CD14-positive monocyte (primary cell): Measurements from ENCODE around the gene LORICRIN. TPM values are rescaled to one million over a fixed set of nuclear protein-coding genes. Genes with fewer than 3 reads are reported as not detected.

Source experiments
- DNase-seq, 3 donors: peaks; one replicate each; pipeline ENCODE4 v3.0.0-alpha.2; 2011 to 2022
- H2AFZ ChIP-seq: 2 replicates; pipeline ENCODE4 v1.6.0; 2012; ENCODE audit warnings: mild to moderate bottlenecking, low read depth, low read length, inconsistent platforms; ENCODE audit not compliant: insufficient read depth, poor library complexity, severe bottlenecking
- H3K27ac ChIP-seq, 2 donors: 1 replicate in 1 of 2; 2 replicates in 1 of 2; pipeline ENCODE4 v1.5.1; 2012 to 2013; ENCODE audit warnings: low read length in 2 of 2, control low read depth in 1 of 2, inconsistent platforms in 1 of 2, low read depth in 1 of 2, mild to moderate bottlenecking in 1 of 2
- H3K27me3 ChIP-seq, 2 donors: one replicate each; pipeline versions ENCODE4 v1.6.0 to v1.6.1; 2011 to 2013; ENCODE audit warnings: low read length in 2 of 2; ENCODE audit not compliant: control insufficient read depth in 2 of 2, insufficient read depth in 2 of 2
- H3K36me3 ChIP-seq, 2 donors: replicated peaks in 1 of 2; 1 replicate in 1 of 2; 2 replicates in 1 of 2; pipeline versions ENCODE4 v1.5.1 to v1.6.1; 2012 to 2013; ENCODE audit warnings: low read length in 2 of 2, control low read depth in 1 of 2, inconsistent platforms in 1 of 2, mild to moderate bottlenecking in 1 of 2; ENCODE audit not compliant: insufficient read depth in 2 of 2, control insufficient read depth in 1 of 2
- H3K4me1 ChIP-seq, 2 donors: 1 replicate in 1 of 2; 2 replicates in 1 of 2; pipeline versions ENCODE4 v1.5.1 to v1.6.1; 2012 to 2013; ENCODE audit warnings: low read length in 2 of 2, control low read depth in 1 of 2, inconsistent platforms in 1 of 2, mild to moderate bottlenecking in 1 of 2, moderate library complexity in 1 of 2; ENCODE audit not compliant: insufficient read depth in 2 of 2, control insufficient read depth in 1 of 2
- H3K4me2 ChIP-seq: replicated peaks from 2 replicates; pipeline ENCODE3; 2012; ENCODE audit warnings: low read length, moderate library complexity, mild to moderate bottlenecking; ENCODE audit not compliant: poor library complexity, severe bottlenecking; ENCODE audit errors: extremely low read depth
- H3K4me3 ChIP-seq, 3 experiments: fragments of 200-600 bp in 1 of 3; sonication (generic) in 1 of 3; replicated peaks in 1 of 3; 1 replicate in 2 of 3; 2 replicates in 1 of 3; pipeline ENCODE4 v1.5.1; 2011 to 2013; ENCODE audit warnings: low read length in 3 of 3, mild to moderate bottlenecking in 3 of 3, control low read depth in 2 of 3, low read depth in 2 of 3, inconsistent platforms in 1 of 3, moderate library complexity in 1 of 3
- H3K79me2 ChIP-seq: 2 replicates; pipeline ENCODE4 v1.6.0; 2012; ENCODE audit warnings: mild to moderate bottlenecking, control low read depth, inconsistent platforms, low read length, moderate library complexity; ENCODE audit not compliant: insufficient read depth
- H3K9ac ChIP-seq: 2 replicates; pipeline ENCODE4 v1.6.0; 2017; ENCODE audit warnings: low read length, mild to moderate bottlenecking; ENCODE audit not compliant: insufficient read depth, poor library complexity, severe bottlenecking
- H3K9me3 ChIP-seq, 2 donors: replicated peaks in 1 of 2; 1 replicate in 1 of 2; 2 replicates in 1 of 2; pipeline versions ENCODE4 v1.5.1 to v1.6.1; 2012 to 2013; ENCODE audit warnings: low read length in 2 of 2, control low read depth in 1 of 2; ENCODE audit not compliant: control insufficient read depth in 1 of 2, insufficient read depth in 1 of 2
- H4K20me1 ChIP-seq: 2 replicates; pipeline ENCODE4 v1.6.0; 2012; ENCODE audit warnings: mild to moderate bottlenecking, low read length, control low read depth, moderate library complexity; ENCODE audit not compliant: insufficient read depth
- H3K27ac Mint-ChIP-seq, 7 donors: one replicate each; pipeline ENCODE4 v1.8.0; 2020; ENCODE audit warnings: mild to moderate bottlenecking in 7 of 7, mixed read lengths in 7 of 7, moderate library complexity in 6 of 7, inconsistent platforms in 2 of 7
- H3K27me3 Mint-ChIP-seq, 3 donors: one replicate each; pipeline ENCODE4 v1.8.0; 2021 to 2022; ENCODE audit warnings: low read depth in 3 of 3, mild to moderate bottlenecking in 3 of 3, mixed read lengths in 3 of 3, moderate library complexity in 3 of 3, inconsistent platforms in 1 of 3
- H3K36me3 Mint-ChIP-seq, 2 donors: one replicate each; pipeline ENCODE4 v1.8.0; 2020; ENCODE audit warnings: mixed read lengths in 2 of 2, inconsistent platforms in 1 of 2, mild to moderate bottlenecking in 1 of 2
- H3K4me1 Mint-ChIP-seq: one replicate; pipeline ENCODE4 v1.8.0; 2020; ENCODE audit warnings: mild to moderate bottlenecking, mixed read lengths
- H3K4me3 Mint-ChIP-seq, 2 donors: one replicate each; pipeline ENCODE4 v1.8.0; 2020; ENCODE audit warnings: mild to moderate bottlenecking in 2 of 2, mixed read lengths in 2 of 2, moderate library complexity in 1 of 2
- H3K9me3 Mint-ChIP-seq, 7 donors: one replicate each; pipeline ENCODE4 v1.8.0; 2020 to 2022; ENCODE audit warnings: mixed read lengths in 7 of 7, mild to moderate bottlenecking in 6 of 7, moderate library complexity in 6 of 7, inconsistent platforms in 2 of 7
- CTCF ChIP-seq: fragments of 200-600 bp; IDR thresholded peaks from one replicate; pipeline ENCODE4 v1.8.0; 2022; ENCODE audit warnings: antibody characterized with exemption, mild to moderate bottlenecking
- WGBS: methylation state at CpG from one replicate; pipeline ENCODE4 v1.1.5; 2013; ENCODE audit warnings: missing lambda C conversion rate; ENCODE audit not compliant: insufficient coverage; 5-methylcytosine and 5-hydroxymethylcytosine counted together
- intact Hi-C, 2 donors: fragments of 100-400 bp; cut with micrococcal nuclease; formaldehyde crosslinking; loops; one replicate each; pipeline versions ENCODE4 v1.15.0 to v1.15.1; 2023
- polyA plus RNA-seq, 3 donors: library from polyadenylated mRNA; depleted of rRNA in 1 of 3; unstranded in 2 of 3; stranded (reverse) in 1 of 3; fragments of 300-500 nt in 2 of 3; fragments of >200 nt in 1 of 3; fragmentation: Illumina TruSeq in 2 of 3; gene quantifications; 1 replicate in 2 of 3; 2 replicates in 1 of 3; pipeline ENCODE4 v1.2.3, GENCODE V29; 2012 to 2021

Gene LORICRIN
- polyA plus RNA-seq, 3 donors = not detected

GRCh38 chr1:153292740-153293479, 33.4 kb downstream of the LORICRIN start:
- DNase-seq = no peak
- peaks cover 16% of the 10 kb centered on the region for H3K4me1 Mint-ChIP-seq
- no peaks in the 10 kb centered on the region for H3K36me3 Mint-ChIP-seq
- peak overlapping the region in 2 of 7 donors; percentile 28 to 51 for H3K27ac Mint-ChIP-seq
- peaks cover 10 to 17% (median 14%) of the 10 kb centered on the region in 3 donors for H3K27me3 Mint-ChIP-seq
- H3K4me3 Mint-ChIP-seq = no peak overlapping the region
- H3K9ac ChIP-seq = no peak overlapping the region
- H3K27ac ChIP-seq = no peak overlapping the region
- peaks cover 0 to 3% (median 0%) of the 10 kb centered on the region in 7 donors for H3K9me3 Mint-ChIP-seq
- no peaks in the 10 kb centered on the region for H3K36me3 ChIP-seq
- peaks cover 0 to 5% of the 10 kb centered on the region in 2 donors for H3K4me1 ChIP-seq
- no peak overlapping the region for H2AFZ ChIP-seq
- TF ChIP-seq CTCF = no peak
- H3K4me2 ChIP-seq = no peak overlapping the region
- no peaks in the 10 kb centered on the region for H3K27me3 ChIP-seq
- H3K4me3 ChIP-seq = no peak overlapping the region
- intact Hi-C loops = no loop called here
- H3K79me2 ChIP-seq = no peaks in the 10 kb centered on the region
- H4K20me1 ChIP-seq = no peaks in the 10 kb centered on the region
- 94% methylated on average over 16 of the region's 25 CpGs for WGBS
- no peaks in the 10 kb centered on the region for H3K9me3 ChIP-seq

GRCh38 chr1:153293480-153293775, 33.9 kb downstream of the LORICRIN start:
- peaks cover 16% of the 10 kb centered on the region for H3K4me1 Mint-ChIP-seq
- H3K9me3 ChIP-seq = no peaks in the 10 kb centered on the region

More at GRCh38 chr1:153293480-153293775, 33.9 kb downstream of the LORICRIN start:
- Mint-ChIP-seq H3K27me3 (peaks cover 10 to 12% (median 10%) of the 10 kb centered on the region in 3 donors), H3K4me3 (no peak overlapping the region), H3K9me3 (peaks cover 0 to 3% (median 0%) of the 10 kb centered on the region in 7 donors), H3K36me3 (no peaks in the 10 kb centered on the region), H3K27ac (peak overlapping the region in 1 of 7 donors; percentile 51)
- H3K27me3 ChIP-seq = no peaks in the 10 kb centered on the region
- no peak overlapping the region for H3K9ac ChIP-seq
- WGBS = 53% methylated on average over 5 of the region's 7 CpGs
- H2AFZ ChIP-seq = no peak overlapping the region
- intact Hi-C loops = no loop called here
- H4K20me1 ChIP-seq = no peaks in the 10 kb centered on the region
- H3K4me2 ChIP-seq = no peak overlapping the region
- no peak for DNase-seq
- H3K27ac ChIP-seq = no peak overlapping the region
- H3K79me2 ChIP-seq = no peaks in the 10 kb centered on the region
- H3K4me3 ChIP-seq = no peak overlapping the region
- TF ChIP-seq CTCF = no peak
- no peaks in the 10 kb centered on the region for H3K36me3 ChIP-seq
- H3K4me1 ChIP-seq = peaks cover 0 to 5% of the 10 kb centered on the region in 2 donors
